M059J (cell line): Measurements from ENCODE around the gene RPS10. TPM values are rescaled to one million over a fixed set of nuclear protein-coding genes. Genes with fewer than 3 reads are reported as not detected.

Experiments
- DNase-seq: peaks from one replicate; pipeline ENCODE4 v3.0.0-alpha.2; 2012; ENCODE audit warnings: low read depth
- total RNA-seq: library from RNA; depleted of rRNA; stranded (reverse); fragments of >200 nt; shearing (Covaris generic); gene quantifications from 2 replicates; pipeline ENCODE4 v1.2.3, GENCODE V29; 2014; rRNA removed

Gene RPS10
- total RNA-seq = 3,564 and 4,124 TPM in 2 replicates

DNA sequence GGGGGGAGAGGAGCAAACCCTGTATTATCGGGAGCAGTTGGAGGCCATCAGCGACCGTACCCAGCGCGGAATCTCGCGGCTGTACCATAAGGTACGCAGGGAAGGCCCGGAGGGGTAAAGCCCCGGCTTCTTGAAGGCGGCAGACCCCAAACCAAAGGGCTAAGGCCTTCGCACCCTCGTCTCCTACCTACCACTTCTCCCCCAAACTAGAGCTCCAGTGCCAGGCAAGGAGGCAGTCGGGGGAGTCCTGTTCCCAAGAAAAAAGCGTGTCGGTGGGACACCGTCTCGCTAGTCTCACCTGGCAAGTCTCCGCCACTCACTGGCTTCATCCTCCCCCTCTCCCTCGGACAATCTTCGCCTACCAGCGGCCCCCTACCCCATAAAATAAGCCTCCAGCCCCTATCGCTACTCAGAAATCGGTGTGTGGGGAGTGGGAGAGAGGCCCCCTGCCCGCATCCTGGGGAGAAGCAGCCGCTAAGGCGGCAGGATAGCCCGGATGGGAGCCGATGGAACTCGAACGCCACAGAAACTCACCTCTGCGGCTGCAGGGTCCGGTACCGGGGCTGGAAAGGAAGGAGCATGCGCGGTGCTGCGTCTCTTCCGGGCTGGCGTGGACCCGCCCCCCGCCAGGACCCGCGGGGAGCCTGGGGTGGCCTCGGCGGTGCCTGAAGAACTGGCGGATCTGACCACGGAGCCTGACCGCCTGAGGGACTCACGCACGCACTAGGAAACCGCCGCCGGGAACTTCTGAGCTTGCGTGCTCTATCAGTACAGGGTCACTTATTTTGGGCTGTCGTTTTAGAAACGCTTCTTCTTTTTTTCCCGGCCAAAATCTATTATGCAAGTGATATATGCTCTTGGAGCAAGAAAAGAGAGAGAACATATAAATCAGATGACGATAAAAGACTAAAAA is at the start of gene RPS10:
Gene RPS10 (minus strand): TSS at position 572 of the 913 bp plus-strand sequence. CDS start 848 bp downstream, outside the sequence.
- peak; percentile 91 for DNase-seq

DNA sequence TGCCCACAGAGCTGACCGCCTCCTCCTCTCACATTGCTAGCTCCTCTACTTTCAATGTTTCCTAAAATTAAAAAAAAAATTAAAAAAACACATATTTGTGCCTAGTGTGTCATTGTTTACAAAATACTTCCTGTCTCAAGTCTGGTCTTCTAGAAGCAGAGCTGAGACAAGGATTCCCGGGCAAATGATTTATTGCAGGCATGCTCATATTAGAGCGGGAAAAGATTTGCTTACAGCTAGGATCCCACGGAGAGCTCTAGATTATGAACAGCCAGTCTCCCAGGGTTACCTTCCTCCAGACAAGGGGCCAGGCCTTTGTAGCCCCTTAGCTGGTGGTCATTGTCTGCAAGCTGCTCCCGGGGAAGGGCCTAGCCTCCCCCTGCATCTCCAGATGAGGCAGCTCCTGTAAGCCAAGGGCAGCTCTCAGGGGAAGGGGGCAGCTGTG is 49.4 kb upstream of the RPS10 start:
- peak; percentile 90 for DNase-seq

DNA sequence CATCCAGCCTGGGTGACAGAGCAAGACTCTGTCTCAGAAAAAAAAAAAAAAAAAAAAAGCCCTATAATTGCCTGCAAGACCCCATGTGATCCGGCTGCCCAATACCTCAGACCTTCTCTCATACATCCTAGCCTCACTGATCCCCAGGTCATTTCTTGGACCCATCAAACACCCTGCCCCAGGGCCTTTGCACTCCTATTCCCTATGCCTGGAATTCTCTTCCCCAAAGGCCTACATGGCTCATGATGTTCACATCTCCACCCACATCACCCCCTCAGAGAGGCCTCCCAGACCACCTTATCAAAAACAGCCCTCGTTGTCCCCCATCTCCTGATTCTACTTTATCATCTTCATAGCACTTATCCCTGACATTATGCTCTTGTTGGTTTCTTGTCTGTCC is 48.9 kb upstream of the RPS10 start:
- DNase-seq = no peak

DNA sequence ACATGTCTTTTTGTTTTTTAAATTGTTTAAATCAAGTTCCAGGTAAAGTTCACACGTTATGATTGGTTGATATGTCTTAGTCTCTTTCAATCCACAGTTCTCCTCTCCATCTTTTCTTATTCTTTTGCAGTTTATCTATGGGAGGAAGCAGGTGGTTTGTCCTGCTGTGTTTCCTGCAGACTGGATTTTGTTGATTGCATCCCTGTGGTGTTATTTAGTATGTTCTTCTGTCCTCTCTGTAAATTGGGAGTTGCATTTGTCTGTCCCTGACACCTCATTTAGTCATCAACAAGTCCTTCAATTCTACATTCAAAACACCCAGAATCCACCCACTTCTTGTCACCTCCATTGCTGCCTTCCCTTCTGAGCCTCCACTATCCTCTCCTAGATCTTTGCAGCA is 48.1 kb upstream of the RPS10 start:
- DNase-seq = no peak

DNA sequence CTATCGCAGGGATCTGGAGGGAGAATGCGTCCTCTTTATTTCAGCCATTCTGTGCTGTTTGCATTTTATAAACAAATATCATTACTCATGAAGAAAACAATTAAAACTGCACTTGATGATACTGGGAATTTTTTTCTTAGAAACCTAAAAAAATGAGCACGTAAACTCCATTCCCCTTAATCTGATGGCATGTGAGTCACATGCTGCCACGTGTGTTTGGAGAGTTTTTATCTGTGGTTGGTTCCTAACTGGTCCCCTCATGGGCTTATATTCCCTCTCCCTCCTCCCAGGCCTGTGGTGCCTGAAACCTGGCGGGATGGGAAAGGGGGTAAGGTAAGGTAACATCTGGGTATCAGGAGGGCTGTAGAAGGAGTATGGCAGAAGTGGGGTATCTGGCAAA is 46.6 kb upstream of the RPS10 start:
- no peak for DNase-seq

DNA sequence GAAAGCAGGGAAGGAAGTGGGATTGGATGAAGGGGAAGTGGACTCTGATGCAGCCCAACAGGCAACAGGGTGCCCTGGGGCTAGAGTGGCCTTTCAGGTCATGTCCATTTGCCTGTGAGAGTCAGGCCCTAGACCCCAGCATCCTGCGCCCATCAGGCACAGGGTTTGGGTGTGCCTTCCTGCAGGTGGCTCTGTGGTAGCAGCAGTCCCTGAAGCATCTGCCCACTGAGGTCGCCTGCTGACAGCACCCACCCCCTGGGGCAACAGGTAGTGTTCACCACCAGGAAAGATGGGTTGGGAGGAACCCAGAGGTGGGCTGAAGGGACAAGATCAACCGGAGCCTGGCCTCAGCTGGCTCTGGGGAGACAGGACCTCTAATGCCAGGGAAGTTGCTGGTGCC is 43.6 kb upstream of the RPS10 start:
- no peak for DNase-seq

DNA sequence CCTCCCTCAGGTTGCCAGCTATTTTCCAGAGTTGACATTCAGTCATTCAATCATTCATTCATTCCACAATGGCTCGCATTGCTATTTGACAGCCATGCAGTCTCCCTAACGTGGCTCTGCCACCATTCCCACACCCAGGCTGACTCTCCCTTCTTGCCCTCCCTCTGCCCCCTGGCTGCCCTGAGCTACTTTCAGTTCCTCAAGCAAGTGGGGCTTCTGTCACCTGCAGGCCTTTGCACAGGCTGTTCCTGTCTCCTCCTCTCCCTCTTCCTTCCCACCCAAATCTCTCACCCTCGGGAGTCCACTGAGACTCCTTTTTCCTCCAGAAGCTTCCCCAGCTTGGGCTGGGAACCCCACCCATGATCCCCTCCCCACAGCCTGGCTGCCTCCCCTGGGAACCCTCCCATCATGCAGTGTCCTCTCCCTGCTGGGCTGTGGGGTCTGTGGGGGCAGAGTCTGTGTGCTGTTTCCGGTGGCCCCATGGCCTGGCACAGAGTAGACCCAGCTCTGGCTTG is 42.6 kb upstream of the RPS10 start:
- DNase-seq = no peak

DNA sequence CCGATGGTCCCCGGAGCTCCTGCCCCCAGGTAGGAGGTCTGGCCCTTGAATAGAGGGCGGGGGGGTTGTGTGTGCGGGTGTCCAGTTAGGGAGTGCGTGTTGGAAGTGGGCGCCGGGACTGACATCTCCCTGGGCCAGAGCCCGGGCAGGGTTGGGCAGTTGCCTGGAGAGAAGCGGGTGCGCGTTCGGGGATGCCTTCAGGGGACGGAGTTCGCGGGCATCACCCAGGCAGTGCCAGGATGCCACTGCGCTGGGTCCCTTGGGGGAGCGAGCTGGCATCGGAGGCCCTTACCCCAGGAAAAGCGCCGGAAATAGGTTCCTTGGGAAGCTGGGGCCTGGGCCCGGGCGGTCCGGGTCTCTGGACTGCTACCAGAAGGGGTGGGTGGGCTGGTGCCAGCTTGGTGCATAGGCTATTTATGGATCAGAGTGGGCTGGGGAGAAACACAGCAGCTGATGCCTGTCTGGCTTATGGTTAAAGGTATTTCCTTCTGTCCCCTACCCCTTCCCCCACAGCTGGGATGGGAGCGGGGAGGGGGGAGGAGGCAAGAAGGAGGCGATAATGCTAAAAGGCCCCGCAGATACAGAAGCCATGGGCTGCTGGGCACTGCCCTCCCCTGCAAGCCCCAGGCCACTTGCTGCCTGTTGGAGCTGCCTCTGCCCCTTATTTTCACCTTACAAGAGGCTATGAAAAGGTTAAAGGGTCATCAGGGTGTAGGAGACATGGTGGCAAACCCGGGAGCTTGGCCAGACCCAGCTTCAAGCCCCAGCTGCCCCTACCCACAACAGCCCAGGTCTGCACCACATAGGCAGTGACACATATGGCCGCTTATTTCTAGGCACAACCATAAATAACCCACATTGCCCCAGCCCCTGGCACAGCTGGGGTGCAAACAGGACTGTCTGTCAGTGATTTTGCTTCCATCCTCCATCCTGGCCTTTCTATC is 40.6 kb upstream of the RPS10 start:
- DNase-seq = no peak

DNA sequence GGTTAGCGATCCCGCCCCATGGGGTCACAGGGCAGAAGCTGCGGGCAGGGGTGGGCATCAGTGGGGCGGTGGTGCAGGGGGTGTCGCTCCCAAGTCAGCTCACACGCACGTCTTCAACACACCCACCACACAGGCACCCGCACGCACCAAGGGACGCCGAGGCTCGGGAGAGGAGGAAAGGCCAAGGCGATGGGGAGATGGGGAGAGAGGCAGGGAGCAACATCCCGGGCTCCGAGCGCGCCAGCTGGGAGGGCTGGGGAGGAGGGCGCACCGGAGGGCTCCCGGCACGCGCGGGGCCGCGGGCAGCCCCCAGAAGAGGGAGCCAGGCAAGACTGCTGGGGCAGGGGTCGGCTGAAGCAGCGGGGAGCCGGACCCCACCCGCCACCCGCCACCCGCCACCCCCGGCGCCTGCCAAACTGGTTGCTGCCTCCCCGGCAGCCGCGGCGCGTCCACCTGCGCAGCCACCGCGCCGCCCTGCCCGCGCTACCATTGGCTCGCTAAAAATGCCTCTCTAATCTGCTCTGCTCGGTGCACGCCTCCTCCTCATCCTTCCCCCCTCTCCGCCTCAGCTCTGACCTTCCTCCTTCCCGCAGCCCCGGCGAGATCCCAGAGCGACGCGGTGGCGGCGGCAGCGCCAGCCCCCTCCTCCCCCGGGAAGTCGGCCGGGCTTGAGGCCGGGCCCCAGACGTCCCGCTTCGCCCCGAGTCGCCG is 39.8 kb upstream of the RPS10 start, which contains the start of gene PACSIN1:
Gene PACSIN1 (plus strand): TSS at position 546 of the 711 bp plus-strand sequence. CDS start 60,230 bp downstream, outside the sequence.
- DNase-seq = no peak

DNA sequence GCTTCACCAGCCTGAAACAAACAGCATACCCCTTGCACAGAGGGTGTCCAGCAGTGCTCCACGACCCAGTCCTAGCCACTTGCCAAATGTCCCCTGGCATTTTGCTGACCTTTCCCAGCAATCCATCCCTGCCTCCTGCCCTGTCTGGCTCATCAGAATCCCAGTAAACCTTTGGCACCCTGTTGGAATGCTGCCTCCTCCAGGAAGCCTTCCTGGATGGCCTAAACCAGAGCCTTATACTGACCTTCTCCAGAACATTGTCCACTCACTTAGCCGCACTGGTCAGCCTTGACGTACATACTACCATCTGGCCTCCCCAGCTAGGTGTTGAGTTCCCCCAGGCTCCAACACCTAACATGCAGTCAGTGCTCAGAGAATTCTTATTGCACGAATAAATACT is 38.0 kb upstream of the RPS10 start:
- no peak for DNase-seq

DNA sequence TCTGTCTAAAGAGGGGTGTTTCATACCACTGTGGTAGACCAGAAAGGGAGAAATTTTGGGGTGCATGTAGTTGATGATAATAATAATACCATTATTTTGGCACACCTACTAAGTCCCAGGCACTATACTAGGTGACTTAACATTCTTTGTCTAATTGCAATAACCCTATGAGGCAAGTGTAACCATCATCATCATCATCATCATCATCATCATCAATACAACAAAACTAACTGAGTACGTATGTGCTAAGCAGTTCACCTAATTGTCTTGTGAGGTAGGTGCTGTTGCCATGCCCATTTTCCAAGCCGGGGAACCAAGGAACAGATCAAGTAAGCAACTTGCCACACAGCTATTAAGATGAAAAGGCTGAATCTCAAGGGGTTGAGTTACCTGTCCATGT is 37.4 kb upstream of the RPS10 start:
- DNase-seq = no peak

DNA sequence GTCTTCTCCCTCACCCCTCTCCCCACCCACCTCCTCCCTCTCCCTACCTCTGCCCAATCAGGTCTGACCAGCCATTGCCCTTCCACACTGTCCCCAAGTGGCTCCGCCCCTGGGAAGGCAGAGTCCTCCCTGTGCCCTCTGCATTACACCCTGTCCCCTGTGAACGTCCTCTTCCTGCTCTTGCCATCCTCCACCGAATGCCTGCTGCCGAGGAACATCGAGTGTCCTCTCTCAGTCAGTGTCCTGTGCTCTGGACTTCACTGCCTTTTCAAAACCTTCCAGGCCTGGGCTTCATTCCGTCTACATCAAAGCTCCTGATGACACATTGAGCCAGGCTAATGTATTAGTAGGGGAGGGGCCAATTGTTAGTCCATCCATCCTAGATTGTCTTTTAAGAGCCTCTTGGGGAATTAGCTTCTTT is 36.7 kb upstream of the RPS10 start:
- DNase-seq = peak; percentile 67

DNA sequence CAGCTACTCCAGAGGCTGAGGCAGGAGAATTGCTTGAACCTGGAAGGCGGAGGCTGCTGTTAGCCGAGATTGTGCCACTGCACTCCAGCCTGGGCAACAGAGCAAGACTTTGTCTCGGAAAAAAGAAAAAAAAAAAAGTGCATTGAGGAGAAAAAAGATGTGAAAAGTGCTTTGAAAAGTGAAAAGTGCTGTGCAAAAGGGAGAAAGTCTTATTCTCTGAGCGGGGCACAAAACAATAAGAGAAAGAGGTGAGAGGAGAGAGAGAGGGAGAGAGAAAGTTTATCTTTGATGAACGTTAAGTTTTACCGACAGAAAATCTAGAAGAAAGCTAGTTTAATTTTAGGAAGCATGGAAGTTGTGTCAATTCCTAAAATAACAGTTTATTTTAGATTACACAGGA is 36.1 kb upstream of the RPS10 start:
- DNase-seq = no peak

DNA sequence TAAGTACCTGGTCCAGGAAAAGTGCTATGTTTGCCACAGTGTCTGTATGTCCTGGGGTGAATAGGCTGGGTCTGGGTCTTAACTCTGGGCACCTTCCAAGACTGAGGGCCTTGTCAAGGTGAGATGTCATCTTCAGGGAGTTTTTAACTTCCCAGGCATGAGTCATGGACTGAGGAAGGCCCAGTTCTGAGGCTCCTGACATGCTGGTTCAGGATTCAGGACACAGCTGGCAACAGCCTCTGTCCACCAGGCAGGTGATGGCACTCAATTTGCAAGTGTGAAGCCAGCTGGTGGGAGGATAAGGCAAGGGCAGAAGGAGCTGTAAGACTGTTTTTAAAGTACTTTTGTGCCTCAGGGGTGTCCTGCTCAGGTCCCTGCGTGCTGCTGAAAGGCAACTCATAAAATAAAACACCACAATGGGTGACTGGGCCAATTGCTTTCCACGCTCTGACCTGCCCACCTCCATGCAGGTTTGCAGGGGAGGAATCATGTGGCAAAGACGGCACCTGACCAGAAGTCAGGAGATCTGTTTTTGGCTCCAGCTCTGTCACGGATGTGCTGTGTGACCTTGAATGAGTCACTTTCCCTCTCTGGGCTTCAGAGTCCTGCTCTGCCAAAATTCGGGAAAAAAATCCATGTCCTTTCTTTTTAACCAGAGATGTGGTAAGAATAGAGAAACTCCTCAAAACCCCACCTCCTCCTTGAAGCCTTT is 35.1 kb upstream of the RPS10 start:
- peak; percentile 75 for DNase-seq

DNA sequence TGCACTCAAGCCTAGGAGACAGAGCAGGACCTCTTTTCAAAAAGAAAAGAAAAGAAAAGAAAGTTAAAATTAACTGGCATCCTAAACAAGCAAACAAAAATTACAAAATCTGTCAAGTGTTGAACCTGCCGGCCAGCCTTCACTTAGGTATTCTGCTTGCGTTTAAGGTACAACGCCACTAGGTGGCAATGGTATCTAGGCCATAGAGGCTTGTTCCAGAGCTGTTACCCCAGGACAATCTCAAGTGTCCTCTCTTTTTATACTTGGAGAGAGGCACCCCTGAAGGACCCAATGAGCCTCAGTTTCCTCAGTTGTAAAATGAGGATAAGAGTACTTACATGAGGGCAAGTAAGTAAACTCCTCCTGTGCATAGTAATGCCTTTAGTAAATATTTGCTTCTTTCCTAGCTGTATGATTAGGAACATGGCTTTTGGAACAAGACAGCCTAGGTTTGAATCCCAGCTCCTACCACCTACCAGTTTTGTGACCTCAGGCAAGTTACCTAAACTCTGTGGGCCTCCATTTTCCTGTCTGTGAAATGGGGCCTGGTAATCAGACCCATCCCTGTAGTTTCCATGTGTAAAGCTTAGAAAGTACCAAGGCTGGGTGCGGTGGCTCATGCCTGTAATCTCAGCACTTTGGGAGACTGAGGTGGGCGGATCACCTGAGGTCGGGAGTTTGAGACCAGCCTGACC is 34.2 kb upstream of the RPS10 start:
- peak; percentile 44 for DNase-seq

DNA sequence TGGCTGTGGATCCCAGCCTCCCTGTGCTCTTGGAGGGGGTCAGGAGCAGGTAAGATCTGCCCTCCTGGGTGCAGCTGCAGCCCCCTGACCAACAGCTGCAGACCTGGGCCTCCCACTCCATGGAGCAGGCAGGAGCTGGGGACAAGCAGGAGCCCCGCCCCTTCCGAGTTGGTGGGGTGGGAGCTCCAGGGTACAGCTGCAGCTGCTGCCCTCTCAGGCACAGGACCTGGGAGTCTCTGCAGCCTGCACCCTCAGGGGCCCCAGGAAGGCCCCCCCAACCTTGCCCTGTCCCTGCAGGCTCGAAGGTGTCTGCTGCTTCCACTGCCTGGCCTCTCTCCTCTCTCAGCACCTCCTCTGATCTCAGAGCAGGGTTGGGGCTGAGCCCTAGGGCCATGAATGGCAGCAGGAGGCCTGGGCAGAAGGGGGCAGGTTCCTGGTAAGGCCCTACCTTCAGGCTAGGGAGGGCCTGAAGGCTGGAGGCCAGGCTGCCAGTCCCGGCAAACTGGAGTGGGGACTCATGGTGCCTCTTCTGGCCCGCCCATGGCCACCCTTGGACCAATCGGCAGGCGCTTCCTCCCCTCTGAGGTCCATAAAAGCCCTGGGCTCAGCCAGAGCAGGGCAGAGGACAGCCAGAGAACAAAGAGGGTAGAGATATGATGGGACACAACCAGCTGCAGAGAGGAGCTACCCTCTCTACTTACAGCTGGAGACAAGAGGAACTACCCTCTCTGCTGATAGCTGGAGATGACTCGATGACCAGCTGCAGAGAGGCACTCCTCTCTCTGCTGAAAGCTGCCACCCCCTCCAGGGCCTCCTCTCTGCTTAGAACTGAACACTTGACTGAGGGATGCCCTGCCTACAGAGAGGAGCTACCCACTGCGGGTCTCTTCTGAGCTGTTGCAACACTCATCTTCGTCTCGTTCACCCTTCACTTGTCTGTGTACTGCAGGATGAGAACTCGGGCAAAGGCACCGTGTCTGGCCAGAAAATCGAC is 32.2 kb upstream of the RPS10 start:
- no peak for DNase-seq

DNA sequence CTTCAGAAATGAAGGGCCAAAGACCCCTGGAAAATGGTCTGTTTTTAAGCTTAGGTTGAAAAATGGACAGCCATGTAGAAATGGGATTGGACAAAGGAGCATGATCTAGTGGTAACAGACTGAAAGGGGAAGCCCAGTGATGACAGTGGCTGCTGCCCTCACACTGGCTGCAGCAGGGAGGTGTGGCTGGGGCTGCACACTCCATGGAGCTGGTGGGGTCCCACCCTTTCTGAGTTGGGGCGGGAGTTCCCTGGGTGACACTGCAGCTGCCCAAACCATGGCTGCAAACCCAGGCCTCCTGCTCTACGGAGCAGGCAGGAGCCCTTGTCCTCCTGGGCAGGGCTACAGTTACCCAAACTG is 31.5 kb upstream of the RPS10 start:
- no peak for DNase-seq

DNA sequence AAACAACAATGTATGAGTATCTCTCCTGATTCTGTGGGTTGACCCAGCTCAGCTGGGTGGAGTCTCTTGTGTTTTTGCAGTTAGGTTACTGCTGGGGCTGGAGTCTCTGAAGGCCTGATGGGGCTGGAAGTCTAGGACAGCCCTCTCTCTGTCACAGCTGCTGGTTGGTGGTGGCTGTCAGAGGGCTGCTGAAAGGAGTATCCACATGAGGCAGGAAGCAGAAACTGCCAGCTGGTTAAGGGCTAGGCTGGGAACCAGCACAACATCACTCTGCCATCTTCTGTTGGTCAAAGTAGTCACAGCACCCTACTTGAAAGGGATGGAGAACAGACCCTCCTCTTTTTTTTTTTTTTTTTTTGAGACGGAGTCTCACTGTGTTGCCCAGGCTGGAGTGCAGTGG is 30.0 kb upstream of the RPS10 start:
- DNase-seq = no peak

DNA sequence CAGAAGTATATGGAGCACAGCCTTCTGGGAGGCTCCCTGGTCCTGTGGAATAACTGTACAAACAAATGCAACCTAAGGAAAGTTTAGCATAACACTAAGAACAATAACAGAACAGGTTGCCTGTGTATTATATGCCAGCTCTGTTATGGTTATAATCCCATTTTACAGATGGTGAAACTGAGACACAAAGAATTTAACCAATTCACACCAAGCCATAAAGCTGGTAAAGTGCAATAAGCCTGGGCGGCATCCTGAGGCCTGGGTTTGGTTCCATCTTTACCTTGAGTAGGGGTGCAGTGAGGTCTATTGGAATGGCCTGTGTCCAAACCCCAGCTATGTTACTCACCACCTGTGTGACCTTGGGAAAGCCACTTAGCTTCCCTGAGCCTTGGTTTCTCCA is 25.3 kb upstream of the RPS10 start:
- DNase-seq = no peak
